ENCODE data around the gene ATG16L1.
A peak's percentile ranks its signal among the peaks of the same experiment; 100 is the strongest.

DNA sequence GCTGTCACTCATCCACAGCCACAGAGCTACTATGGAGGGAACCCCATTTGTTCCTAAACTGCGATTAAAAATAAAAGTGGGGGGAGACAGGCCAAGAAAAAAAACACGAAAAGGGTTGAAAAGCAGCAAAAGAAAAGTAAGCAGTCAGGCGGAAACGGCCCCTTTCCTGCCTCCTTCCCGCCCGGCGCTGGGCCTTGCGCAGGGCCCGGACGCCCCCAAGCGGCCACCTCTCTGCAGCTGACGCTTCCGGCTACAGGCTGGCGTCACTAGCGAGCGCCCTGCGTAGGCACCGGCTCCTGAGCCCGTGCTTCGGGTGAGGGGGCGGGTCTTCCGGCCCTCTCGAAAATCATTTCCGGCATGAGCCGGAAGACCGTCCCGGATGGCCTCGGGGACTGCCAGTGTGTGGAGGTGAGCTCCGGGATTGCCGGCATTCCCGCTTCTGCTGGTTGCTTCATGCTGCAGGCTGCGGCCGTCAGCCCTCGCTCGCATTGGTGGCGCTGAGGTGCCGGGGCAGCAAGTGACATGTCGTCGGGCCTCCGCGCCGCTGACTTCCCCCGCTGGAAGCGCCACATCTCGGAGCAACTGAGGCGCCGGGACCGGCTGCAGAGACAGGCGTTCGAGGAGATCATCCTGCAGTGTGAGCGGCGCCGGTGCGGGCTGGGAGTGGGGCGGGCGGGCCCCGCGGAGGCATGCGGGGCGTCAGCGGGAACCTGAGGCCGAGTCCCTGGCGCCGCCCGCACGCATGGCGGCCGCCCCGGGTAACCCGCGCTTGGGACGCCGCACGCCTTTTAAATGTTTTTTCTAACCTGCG lies at the start of gene ATG16L1:
- TF ChIP-seq, protein P1, sequence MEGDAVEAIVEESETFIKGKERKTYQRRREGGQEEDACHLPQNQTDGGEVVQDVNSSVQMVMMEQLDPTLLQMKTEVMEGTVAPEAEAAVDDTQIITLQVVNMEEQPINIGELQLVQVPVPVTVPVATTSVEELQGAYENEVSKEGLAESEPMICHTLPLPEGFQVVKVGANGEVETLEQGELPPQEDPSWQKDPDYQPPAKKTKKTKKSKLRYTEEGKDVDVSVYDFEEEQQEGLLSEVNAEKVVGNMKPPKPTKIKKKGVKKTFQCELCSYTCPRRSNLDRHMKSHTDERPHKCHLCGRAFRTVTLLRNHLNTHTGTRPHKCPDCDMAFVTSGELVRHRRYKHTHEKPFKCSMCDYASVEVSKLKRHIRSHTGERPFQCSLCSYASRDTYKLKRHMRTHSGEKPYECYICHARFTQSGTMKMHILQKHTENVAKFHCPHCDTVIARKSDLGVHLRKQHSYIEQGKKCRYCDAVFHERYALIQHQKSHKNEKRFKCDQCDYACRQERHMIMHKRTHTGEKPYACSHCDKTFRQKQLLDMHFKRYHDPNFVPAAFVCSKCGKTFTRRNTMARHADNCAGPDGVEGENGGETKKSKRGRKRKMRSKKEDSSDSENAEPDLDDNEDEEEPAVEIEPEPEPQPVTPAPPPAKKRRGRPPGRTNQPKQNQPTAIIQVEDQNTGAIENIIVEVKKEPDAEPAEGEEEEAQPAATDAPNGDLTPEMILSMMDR (conservative IDR thresholded peaks at IDR 0.05) = peak; percentile 94
- TF ChIP-seq ZFX (IDR thresholded peaks at IDR 0.05) = no peak

Data from C4-2B (cell line).